Large intestine (tissue), 3 donors: ENCODE measurements around the gene ACP6. TPM values are rescaled to one million over a fixed set of nuclear protein-coding genes. Genes with fewer than 3 reads are reported as not detected.

Experiments
- DNase-seq, 2 donors: peaks; one replicate each; pipeline versions ENCODE4 v3.0.0 to v3.0.0-alpha.2; 2013
- H3K27ac ChIP-seq: one replicate; pipeline ENCODE4 v1.5.1; 2013; ENCODE audit warnings: low read length
- H3K27me3 ChIP-seq: 2 replicates; pipeline ENCODE4 v1.6.1; 2013; ENCODE audit warnings: low read length; ENCODE audit not compliant: control insufficient read depth, insufficient read depth
- H3K36me3 ChIP-seq: 2 replicates; pipeline ENCODE4 v1.6.1; 2013; ENCODE audit warnings: low read length; ENCODE audit not compliant: control insufficient read depth, insufficient read depth
- H3K4me1 ChIP-seq: one replicate; pipeline ENCODE4 v1.6.1; 2013; ENCODE audit warnings: low read length; ENCODE audit not compliant: control insufficient read depth, insufficient read depth
- H3K4me3 ChIP-seq: one replicate; pipeline ENCODE4 v1.5.1; 2013; ENCODE audit warnings: low read length
- H3K9me3 ChIP-seq: one replicate; pipeline ENCODE4 v1.6.1; 2013; ENCODE audit warnings: mild to moderate bottlenecking, low read depth, low read length, moderate library complexity; ENCODE audit not compliant: control insufficient read depth
- WGBS: methylation state at CpG from one replicate; pipeline ENCODE4 v1.1.5; 2013; ENCODE audit warnings: low lambda C conversion rate; ENCODE audit not compliant: insufficient coverage; 5-methylcytosine and 5-hydroxymethylcytosine counted together
- polyA plus RNA-seq: library from polyadenylated mRNA; unstranded; fragments of 120-200 nt; gene quantifications from one replicate; pipeline ENCODE4 v1.2.1, GENCODE V29; 2013

The ACP6 gene
- polyA plus RNA-seq, 1 donor: 21.8 TPM

DNA sequence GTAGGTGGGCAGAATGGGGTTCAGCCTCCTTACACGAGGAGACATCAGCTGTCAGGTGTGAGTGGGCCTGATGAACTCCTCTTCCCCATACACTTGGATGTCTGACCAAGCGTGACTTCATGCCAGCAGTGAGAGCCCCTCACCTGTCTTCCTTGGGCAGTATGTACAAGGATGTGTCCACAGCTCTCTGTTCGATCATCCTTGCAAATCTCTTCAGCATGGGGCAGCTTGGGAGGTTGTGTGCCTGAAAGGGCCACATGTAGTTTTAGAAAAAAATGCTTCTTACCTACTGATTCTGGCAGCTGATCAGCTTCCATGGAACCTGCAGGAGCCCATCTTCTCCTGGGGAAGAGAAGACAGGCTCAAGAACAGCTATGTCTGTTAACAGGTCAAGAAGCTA lies 18.0 kb downstream of the ACP6 start:
- no CpG with 5 or more reads among the region's 3 CpGs for WGBS
- H3K36me3 ChIP-seq: peaks cover 69% of the 10 kb centered on the region
- no peaks in the 10 kb centered on the region for H3K9me3 ChIP-seq
- no peak for DNase-seq
- no peaks in the 10 kb centered on the region for H3K4me1 ChIP-seq
- no peaks in the 10 kb centered on the region for H3K27me3 ChIP-seq
- no peak overlapping the region for H3K27ac ChIP-seq
- no peak overlapping the region for H3K4me3 ChIP-seq

DNA sequence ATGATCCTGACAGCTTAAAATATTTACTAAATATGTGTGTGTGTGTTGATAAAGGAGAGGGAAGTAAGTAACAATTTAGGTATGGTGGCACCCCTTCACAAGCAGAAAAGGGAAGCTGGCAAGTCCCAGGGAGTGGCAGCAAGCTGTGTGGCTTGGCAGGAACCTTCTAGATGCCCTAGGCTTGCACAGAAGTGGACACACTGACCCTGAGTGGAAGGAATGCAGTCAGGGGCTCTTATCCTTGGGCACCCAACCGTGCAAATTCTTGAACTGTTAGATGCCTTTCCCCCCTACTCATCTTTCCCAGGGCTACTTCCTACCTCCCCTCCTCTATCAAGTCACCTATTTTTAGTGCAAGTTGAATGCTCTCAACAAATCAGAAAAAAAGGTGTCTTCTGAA lies 18.9 kb downstream of the ACP6 start:
- Histone ChIP-seq H3K36me3 (peaks cover 69% of the 10 kb centered on the region), H3K4me1 (no peaks in the 10 kb centered on the region), H3K9me3 (no peaks in the 10 kb centered on the region), H3K27me3 (no peaks in the 10 kb centered on the region), H3K4me3 (no peak overlapping the region), H3K27ac (no peak overlapping the region)
- DNase-seq: no peak
- no CpG with 5 or more reads among the region's 1 CpG for WGBS

DNA sequence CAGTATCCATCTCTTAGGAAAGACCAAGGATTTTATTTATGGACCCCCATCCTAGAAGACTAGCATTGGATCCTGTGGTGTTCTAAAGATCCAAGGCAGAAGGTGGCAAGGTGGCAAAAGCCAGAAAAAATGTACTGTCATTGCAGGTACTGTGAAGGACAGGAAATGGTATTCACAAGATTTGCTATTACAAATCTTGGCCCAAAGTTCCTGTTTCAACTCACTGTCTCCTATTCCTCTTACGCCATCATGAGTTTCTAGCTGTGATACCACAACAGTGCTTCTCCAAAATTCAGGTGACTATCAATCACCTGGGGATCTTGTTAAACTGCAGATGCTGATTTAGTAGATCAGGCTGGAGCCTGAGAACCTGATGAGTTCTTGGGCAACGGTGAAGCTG lies 21.4 kb downstream of the ACP6 start:
- no peak overlapping the region for H3K27ac ChIP-seq
- H3K27me3 ChIP-seq: no peaks in the 10 kb centered on the region
- H3K4me1 ChIP-seq: no peaks in the 10 kb centered on the region
- no peaks in the 10 kb centered on the region for H3K9me3 ChIP-seq
- H3K4me3 ChIP-seq: no peak overlapping the region
- peaks cover 48% of the 10 kb centered on the region for H3K36me3 ChIP-seq
- no peak for DNase-seq
- WGBS: no CpG with 5 or more reads among the region's 2 CpGs

DNA sequence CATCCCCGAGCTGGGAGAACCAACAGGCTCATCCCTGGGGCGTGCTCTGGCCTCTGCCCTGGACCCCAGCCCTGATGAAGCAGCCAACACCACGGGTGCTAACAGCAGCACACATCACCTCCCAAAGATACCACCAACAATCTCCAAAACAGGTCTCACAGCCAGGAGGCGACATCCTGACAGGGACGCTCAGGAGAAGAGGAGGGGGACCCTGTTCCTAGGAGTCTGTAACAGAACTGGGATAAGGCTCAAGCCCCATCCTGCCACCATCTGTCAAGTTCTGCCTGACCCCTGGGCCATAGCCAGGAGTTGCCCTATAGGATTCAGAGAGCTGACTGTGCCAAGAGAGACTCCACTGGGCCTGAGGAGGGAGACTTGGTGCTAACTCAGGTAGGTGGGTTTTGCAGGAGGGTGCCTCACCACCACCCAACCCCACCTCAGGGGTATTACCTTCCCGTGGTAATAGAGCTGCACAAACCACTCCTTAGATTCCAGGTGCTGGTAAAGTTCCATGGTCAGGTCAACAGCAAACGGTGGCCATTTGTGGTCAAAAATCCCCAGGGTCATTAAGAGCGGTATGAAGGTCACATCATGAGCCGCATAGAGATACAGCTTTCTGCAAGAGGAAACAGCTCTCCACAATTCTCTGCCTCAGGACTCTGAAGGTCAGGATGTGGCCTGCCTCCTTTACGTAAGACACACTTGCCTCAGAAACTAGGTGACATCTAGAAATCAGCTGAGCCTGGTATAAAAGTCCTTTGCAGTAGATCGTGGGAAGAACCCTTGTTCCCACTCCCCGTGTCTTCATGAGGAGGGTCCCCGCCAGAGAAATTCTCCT lies 22.3 kb downstream of the ACP6 start:
- no peaks in the 10 kb centered on the region for H3K27me3 ChIP-seq
- no peaks in the 10 kb centered on the region for H3K9me3 ChIP-seq
- H3K27ac ChIP-seq: no peak overlapping the region
- no peaks in the 10 kb centered on the region for H3K4me1 ChIP-seq
- no peak overlapping the region for H3K4me3 ChIP-seq
- DNase-seq: peak in 1 of 2 donors; percentile 11
- H3K36me3 ChIP-seq: peaks cover 50% of the 10 kb centered on the region
- WGBS: no CpG with 5 or more reads among the region's 13 CpGs

DNA sequence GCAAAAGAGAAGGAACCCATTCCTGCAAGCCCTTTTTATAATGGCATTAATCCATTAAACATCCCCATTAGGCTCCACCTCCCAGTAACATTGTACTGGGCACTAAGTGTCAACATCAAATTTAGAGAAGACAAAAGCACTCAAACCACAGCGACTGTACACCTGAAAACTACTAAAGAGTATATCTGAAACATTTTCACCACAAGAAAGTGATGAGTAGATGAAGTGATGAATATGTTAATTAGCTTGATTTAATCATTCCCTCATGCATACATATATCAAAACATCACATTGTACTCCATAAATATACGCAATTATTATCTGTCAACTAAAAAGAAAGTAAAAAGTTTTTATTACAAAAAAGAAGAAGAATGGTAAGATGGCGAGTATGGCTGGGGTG lies 26.4 kb downstream of the ACP6 start:
- Histone ChIP-seq H3K36me3 (peaks cover 26% of the 10 kb centered on the region), H3K9me3 (no peaks in the 10 kb centered on the region)
- WGBS: 100% methylated on average over 1 of the region's 3 CpGs

DNA sequence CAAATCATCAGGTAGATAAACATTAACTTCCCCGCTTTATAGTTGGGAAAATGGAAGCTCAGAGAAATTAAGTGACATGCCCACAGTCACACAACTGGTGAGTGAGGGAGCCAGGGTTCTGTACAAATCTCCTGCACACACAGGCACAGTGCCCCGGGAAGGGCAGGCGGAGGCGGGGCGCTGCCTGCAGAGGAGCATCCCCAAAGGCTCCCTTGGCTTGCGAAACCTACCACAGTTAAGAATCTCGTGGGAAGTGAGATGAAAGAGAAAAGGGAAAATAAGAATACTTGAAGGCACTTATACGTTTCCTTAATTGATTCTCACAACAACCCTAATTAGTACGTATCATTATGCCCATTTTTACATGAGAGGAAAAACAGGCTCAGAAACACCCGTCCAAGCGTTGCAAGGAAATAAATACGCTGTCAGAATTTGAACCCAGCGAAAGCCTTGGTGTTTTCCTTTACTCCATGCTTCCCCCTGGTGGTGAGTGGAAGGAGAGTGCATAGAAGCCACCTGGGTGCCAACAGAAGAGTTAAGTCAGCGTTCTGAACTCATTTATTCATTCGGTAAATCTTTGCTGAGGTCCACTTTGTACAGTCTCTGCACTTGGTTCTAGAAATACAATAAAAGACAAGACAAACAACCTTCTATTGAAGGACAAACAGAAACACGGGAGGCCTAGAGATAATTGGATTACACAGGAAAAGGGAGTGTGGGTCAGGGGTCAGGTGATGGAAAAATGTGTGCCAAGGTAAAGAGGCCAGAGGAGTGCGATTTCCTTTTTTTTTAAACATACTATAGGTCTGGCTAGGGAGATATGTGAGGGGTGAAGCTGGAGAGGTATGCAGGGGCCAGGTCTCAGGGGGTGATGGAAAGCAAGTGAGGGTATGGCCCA lies 28.4 kb downstream of the ACP6 start:
- 70% methylated on average over 4 of the region's 17 CpGs for WGBS
- peak; percentile 35 to 36 for DNase-seq
- Histone ChIP-seq H3K4me3 (no peak overlapping the region), H3K9me3 (no peaks in the 10 kb centered on the region), H3K27me3 (no peaks in the 10 kb centered on the region), H3K36me3 (peaks cover 9% of the 10 kb centered on the region), H3K4me1 (no peaks in the 10 kb centered on the region), H3K27ac (no peak overlapping the region)

More for the DNA sequence above, 26.4 kb downstream of the ACP6 start:
- Histone ChIP-seq H3K27ac (no peak overlapping the region), H3K4me1 (no peaks in the 10 kb centered on the region), H3K27me3 (no peaks in the 10 kb centered on the region), H3K4me3 (no peak overlapping the region)
- no peak for DNase-seq

DNA sequence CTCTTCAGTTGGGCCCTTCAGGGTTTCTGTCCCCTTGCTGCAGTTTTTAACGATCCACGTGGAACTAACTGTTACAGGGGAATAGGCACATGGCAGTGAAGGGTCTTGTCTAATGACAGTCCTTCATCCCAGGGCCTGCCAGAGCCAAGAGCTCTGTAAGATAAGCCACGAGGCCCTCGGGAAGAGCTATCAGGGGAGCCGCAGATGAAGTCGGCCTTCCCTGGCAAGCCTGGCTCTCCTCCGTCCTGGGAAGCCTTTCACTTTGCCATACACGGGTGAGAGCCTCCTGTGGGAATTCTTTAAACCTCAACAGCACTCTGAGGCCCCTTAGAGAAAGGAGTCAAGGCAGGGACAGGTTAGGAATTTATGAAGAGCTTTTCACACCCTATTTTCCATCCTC lies 29.0 kb downstream of the ACP6 start:
- Histone ChIP-seq H3K9me3 (no peaks in the 10 kb centered on the region), H3K4me3 (no peak overlapping the region), H3K4me1 (no peaks in the 10 kb centered on the region), H3K27ac (no peak overlapping the region), H3K36me3 (peaks cover 9% of the 10 kb centered on the region), H3K27me3 (no peaks in the 10 kb centered on the region)
- no peak for DNase-seq
- no CpG with 5 or more reads among the region's 8 CpGs for WGBS

DNA sequence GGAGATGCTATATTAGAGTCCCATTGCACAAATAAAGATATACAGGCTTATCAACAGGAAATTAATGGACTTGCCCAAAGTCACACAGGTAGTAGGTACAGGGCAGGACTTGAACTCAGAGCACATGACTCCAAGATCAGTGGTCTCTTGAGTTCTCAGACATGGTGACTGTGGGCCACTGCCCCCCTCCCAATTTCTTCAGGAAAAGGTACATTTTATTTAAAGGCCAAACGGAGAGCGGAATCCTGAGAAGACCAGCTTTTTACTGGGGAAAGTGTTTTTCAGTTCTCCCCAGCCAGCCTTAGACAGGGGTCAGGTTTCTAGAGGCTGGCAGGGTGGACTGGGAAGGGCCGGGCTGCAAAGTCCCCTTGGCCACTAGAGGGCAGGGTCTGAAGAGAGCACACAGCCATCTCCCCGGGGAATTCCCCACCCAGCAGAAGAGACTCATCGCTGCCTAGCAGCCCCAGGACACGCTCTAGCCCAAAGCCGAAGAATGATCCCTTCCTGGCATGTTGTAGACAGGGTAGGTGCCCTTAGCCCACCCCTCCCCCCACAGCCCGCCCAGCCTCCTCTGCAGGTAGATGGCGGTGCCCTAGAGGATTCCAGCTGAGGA lies 29.7 kb downstream of the ACP6 start:
- DNase-seq: peak; percentile 61 to 62
- no CpG with 5 or more reads among the region's 9 CpGs for WGBS
- Histone ChIP-seq H3K27me3 (no peaks in the 10 kb centered on the region), H3K9me3 (no peaks in the 10 kb centered on the region), H3K27ac (no peak overlapping the region), H3K4me1 (no peaks in the 10 kb centered on the region), H3K4me3 (no peak overlapping the region), H3K36me3 (peaks cover 9% of the 10 kb centered on the region)

DNA sequence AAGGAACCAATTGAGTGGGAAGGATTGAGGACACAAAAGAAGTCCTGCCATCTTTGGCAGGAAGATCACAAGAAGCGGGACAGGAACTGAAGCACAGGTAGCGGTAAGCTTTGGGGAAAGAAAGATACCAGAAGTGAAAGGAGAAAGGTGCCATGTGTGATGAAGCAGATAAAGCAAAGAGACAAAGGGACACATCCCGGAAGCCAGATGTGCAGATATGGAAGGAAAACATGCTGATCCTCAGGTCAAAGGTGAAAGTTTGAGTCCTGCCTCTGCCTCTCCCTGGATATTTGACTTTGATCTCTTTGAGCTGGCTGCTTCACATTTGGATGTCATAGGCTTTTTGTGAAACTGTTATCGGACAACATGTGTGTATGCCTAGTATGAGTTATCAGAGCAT lies 34.0 kb downstream of the ACP6 start:
- WGBS: 100% methylated on average over 3 of the region's 4 CpGs
- H3K9me3 ChIP-seq: no peaks in the 10 kb centered on the region
- H3K27me3 ChIP-seq: no peaks in the 10 kb centered on the region
- H3K36me3 ChIP-seq: no peaks in the 10 kb centered on the region
- H3K27ac ChIP-seq: no peak overlapping the region
- DNase-seq: no peak
- no peak overlapping the region for H3K4me3 ChIP-seq
- H3K4me1 ChIP-seq: no peaks in the 10 kb centered on the region

DNA sequence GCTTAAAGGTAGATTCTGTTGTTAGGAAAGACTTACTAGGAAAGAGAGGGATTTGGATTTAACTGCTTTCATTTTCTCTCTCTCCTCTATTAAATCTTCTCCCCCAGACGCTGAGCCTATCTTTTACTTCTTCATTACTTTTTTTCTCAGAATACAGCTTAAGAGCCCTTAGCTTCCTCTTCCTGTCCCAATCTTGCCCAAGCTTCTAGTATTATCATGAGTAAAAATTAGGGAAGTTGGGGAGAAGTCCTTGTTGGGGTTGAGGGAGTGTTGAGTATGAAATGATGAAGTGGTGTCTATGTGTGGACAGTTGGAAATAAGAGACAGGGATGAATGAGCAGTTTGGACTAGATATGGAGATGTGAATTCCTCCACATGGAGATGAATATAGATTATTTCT lies 35.0 kb downstream of the ACP6 start:
- H3K4me1 ChIP-seq: no peaks in the 10 kb centered on the region
- no CpG with 5 or more reads among the region's 1 CpG for WGBS
- H3K9me3 ChIP-seq: no peaks in the 10 kb centered on the region
- H3K27ac ChIP-seq: no peak overlapping the region
- no peaks in the 10 kb centered on the region for H3K27me3 ChIP-seq
- DNase-seq: no peak
- no peaks in the 10 kb centered on the region for H3K36me3 ChIP-seq
- H3K4me3 ChIP-seq: no peak overlapping the region
